Measurements from ENCODE around the gene POMT2.
"Not testable (repeated sequence)": the region's sequence is repeated elsewhere in the genome, so short reads cannot be mapped to it uniquely, and the experiment has no call there.

The POMT2 gene

GRCh38 chr14:77320238-77320935, at the start of gene POMT2:
Gene POMT2, minus strand, starts transcription at chr14:77320883. Its CDS starts 202 bp downstream, at chr14:77320681.
- DNase-seq, result peak; percentile 94

GRCh38 chr14:77369285-77369684, 48.6 kb upstream of the POMT2 start:
- no peak for DNase-seq

GRCh38 chr14:77364146-77364545, 43.5 kb upstream of the POMT2 start:
- DNase-seq, result no peak

GRCh38 chr14:77359626-77360025, 38.9 kb upstream of the POMT2 start:
- DNase-seq, result no peak

- DNase-seq, result no peak
Measured at GRCh38 chr14:77356899-77357298, 36.2 kb upstream of the POMT2 start.

- no peak for DNase-seq
Measured at GRCh38 chr14:77355811-77356210, 35.1 kb upstream of the POMT2 start.

GRCh38 chr14:77353469-77354141, 32.9 kb upstream of the POMT2 start:
- no peak for DNase-seq

- no peak for DNase-seq
Measured at GRCh38 chr14:77347751-77348150, 27.1 kb upstream of the POMT2 start.

GRCh38 chr14:77346495-77346894, 25.8 kb upstream of the POMT2 start:
- DNase-seq, result no peak

- DNase-seq, result no peak
Measured at GRCh38 chr14:77344377-77344996, 23.8 kb upstream of the POMT2 start.

GRCh38 chr14:77343662-77344061, 23.0 kb upstream of the POMT2 start:
- DNase-seq, result no peak

- DNase-seq, result no peak
Measured at GRCh38 chr14:77342726-77343397, 22.2 kb upstream of the POMT2 start.

GRCh38 chr14:77340389-77340788, 19.7 kb upstream of the POMT2 start:
- DNase-seq, result no peak

GRCh38 chr14:77339407-77339806, 18.7 kb upstream of the POMT2 start:
- no peak for DNase-seq

- no peak for DNase-seq
Measured at GRCh38 chr14:77338302-77338701, 17.6 kb upstream of the POMT2 start.

GRCh38 chr14:77337880-77338279, 17.2 kb upstream of the POMT2 start:
- DNase-seq, result no peak

GRCh38 chr14:77337255-77337654, 16.6 kb upstream of the POMT2 start:
- DNase-seq, result not testable (repeated sequence)

GRCh38 chr14:77335576-77335975, 14.9 kb upstream of the POMT2 start:
- no peak for DNase-seq

- no peak for DNase-seq
Measured at GRCh38 chr14:77329872-77330271, 9.2 kb upstream of the POMT2 start.

- no peak for DNase-seq
Measured at GRCh38 chr14:77327111-77327510, 6.4 kb upstream of the POMT2 start.

- no peak for DNase-seq
Measured at GRCh38 chr14:77325746-77326094, 5.0 kb upstream of the POMT2 start.

GRCh38 chr14:77324816-77325745, 4.4 kb upstream of the POMT2 start:
- no peak for DNase-seq

- DNase-seq, result no peak
Measured at GRCh38 chr14:77324289-77324688, 3.6 kb upstream of the POMT2 start.
